Gastroesophageal sphincter (tissue), 4 donors: ENCODE results near the gene COL9A2. TPM values are rescaled to one million over a fixed set of nuclear protein-coding genes. Genes with fewer than 3 reads are reported as not detected.
"Not testable (repeated sequence)": the region's sequence is repeated elsewhere in the genome, so short reads cannot be mapped to it uniquely, and the experiment has no call there.

Source experiments
- ATAC-seq: fragments of 150-250 bp; one replicate; pipeline ENCODE4 v1.9.1; 2016; ENCODE audit warnings: mild to moderate bottlenecking, moderate library complexity
- H3K27ac ChIP-seq, 4 donors: fragments of 200-600 bp; sonication (generic) in 3 of 4; 1 replicate in 3 of 4; 2 replicates in 1 of 4; pipeline ENCODE4 v1.5.1; 2016 to 2019
- H3K27me3 ChIP-seq: fragments of 200-600 bp; sonication (generic); one replicate; pipeline ENCODE4 v1.5.1; 2019
- H3K36me3 ChIP-seq, 2 donors: fragments of 200-600 bp; sonication (generic); one replicate each; pipeline ENCODE4 v1.5.1; 2019; ENCODE audit warnings: control low read depth in 1 of 2
- H3K4me1 ChIP-seq, 3 donors: fragments of 200-600 bp; sonication (generic); 1 replicate in 2 of 3; 2 replicates in 1 of 3; pipeline ENCODE4 v1.5.1; 2016 to 2019; ENCODE audit warnings: control low read depth in 2 of 3
- H3K4me3 ChIP-seq, 2 donors: fragments of 200-600 bp; sonication (generic); one replicate each; pipeline ENCODE4 v1.5.1; 2019; ENCODE audit warnings: mild to moderate bottlenecking in 1 of 2, moderate library complexity in 1 of 2
- H3K9me3 ChIP-seq, 3 donors: fragments of 200-600 bp; sonication (generic); one replicate each; pipeline ENCODE4 v1.5.1; 2017 to 2019; ENCODE audit warnings: control low read depth in 2 of 3
- CTCF ChIP-seq, 4 experiments: fragments of 200-600 bp in 2 of 4; fragments of 450-650 bp in 2 of 4; sonication (generic) in 1 of 4; IDR thresholded peaks; one replicate each; pipeline ENCODE4 v1.5.1; 2017 to 2019; ENCODE audit warnings: antibody characterized with exemption in 4 of 4, mild to moderate bottlenecking in 2 of 4, moderate library complexity in 2 of 4
- EP300 ChIP-seq: sonication (generic); formaldehyde crosslinking; IDR thresholded peaks from one replicate; pipeline ENCODE4 v1.6.1; 2017; ENCODE audit warnings: antibody characterized with exemption, mild to moderate bottlenecking
- POLR2A ChIP-seq, 2 donors: fragments of 450-650 bp; IDR thresholded peaks; one replicate each; pipeline ENCODE4 v1.6.1; 2017; ENCODE audit warnings: antibody characterized with exemption in 2 of 2, mild to moderate bottlenecking in 2 of 2, moderate library complexity in 1 of 2
- POLR2AphosphoS5 ChIP-seq: sonication (generic); formaldehyde crosslinking; IDR thresholded peaks from one replicate; pipeline ENCODE4 v1.6.1; 2017; ENCODE audit warnings: antibody characterized with exemption
- WGBS, 2 donors: methylation state at CpG; one replicate each; pipeline ENCODE4 v1.1.5; 2018; ENCODE audit warnings: low coverage in 1 of 2; 5-methylcytosine and 5-hydroxymethylcytosine counted together
- total RNA-seq, 4 donors: library from RNA; depleted of rRNA; stranded (reverse); fragments of >200 nt; gene quantifications; one replicate each; pipeline ENCODE4 v1.1.0, GENCODE V29; 2016

The COL9A2 gene
- total RNA-seq, 4 donors from 2014 or later = 1.6 to 12.0 (median 4.9) TPM

DNA sequence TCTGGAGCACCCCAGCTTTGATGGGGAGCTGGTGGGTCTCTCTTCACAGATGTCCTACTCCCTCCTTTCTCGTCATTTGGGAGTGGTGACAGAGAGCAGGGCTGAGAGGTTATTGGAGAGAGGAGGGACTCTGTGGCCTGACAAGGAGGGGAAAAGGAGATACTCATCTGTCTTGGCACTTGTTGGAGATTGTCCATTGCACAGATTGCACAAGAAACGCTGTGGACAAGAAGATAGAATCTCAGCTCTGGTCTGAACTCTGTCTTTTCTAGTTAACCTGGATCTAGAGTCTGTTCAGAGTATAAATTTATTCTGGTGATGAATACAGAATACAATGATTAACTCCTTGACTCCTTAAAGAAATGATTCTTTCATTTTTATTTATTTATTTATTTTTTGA is 34.0 kb upstream of the COL9A2 start:
- TF ChIP-seq EP300 = no peak
- TF ChIP-seq CTCF (IDR thresholded peaks at IDR 0.05) = no peak
- no peak for TF ChIP-seq POLR2A (IDR thresholded peaks at IDR 0.05)
- no peak for TF ChIP-seq POLR2AphosphoS5
- Histone ChIP-seq H3K4me3 (no peak overlapping the region), H3K27me3 (peaks cover 4% of the 10 kb centered on the region), H3K27ac (no peak overlapping the region), H3K4me1 (no peaks in the 10 kb centered on the region), H3K9me3 (no peaks in the 10 kb centered on the region), H3K36me3 (no peaks in the 10 kb centered on the region)
- WGBS, 2 donors = 75 to 90% methylated on average over 1 of the region's 2 CpGs
- ATAC-seq = no peak

DNA sequence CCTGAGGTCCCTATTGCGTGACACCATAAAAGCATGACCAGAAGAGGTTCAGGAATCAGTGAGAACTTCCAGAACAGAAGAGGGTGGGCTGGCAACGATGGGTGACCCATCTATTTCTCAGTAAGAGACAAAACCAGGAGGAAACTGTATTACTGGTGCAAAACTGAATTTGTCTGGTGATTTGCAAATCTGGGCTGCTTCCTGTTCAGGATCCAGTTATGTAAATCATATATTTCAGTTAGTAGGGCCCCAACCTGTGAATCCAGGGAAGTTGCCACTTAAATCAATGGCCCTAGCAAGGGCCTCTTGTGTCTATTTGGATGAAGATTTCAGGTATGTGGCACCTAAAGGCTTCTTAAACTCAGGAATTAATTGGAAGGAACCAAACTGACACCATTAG is 33.3 kb upstream of the COL9A2 start:
- Histone ChIP-seq H3K4me1 (no peaks in the 10 kb centered on the region), H3K9me3 (no peaks in the 10 kb centered on the region), H3K27me3 (peaks cover 4% of the 10 kb centered on the region), H3K4me3 (no peak overlapping the region), H3K36me3 (no peaks in the 10 kb centered on the region), H3K27ac (no peak overlapping the region)
- 75% methylated on average over 1 of the region's 2 CpGs; no CpG with 5 or more reads in 1 of the 2 donors for WGBS, 2 donors
- no peak for TF ChIP-seq EP300
- no peak for TF ChIP-seq CTCF (IDR thresholded peaks at IDR 0.05)
- TF ChIP-seq POLR2AphosphoS5 = no peak
- no peak for TF ChIP-seq POLR2A (IDR thresholded peaks at IDR 0.05)
- no peak for ATAC-seq

- 5 to 9% methylated on average over 4 to 5 of the region's 6 CpGs for WGBS, 2 donors
- TF ChIP-seq POLR2AphosphoS5 = no peak
- TF ChIP-seq EP300 = no peak
- TF ChIP-seq CTCF (IDR thresholded peaks at IDR 0.05) = no peak
- TF ChIP-seq POLR2A (IDR thresholded peaks at IDR 0.05) = no peak
- Histone ChIP-seq H3K36me3 (no peaks in the 10 kb centered on the region), H3K27ac (no peak overlapping the region), H3K4me3 (no peak overlapping the region), H3K27me3 (peaks cover 4% of the 10 kb centered on the region), H3K9me3 (no peaks in the 10 kb centered on the region), H3K4me1 (no peaks in the 10 kb centered on the region)
- ATAC-seq = peak; percentile 60
Observed at GRCh38 chr1:40344597-40344996, 27.5 kb upstream of the COL9A2 start.

DNA sequence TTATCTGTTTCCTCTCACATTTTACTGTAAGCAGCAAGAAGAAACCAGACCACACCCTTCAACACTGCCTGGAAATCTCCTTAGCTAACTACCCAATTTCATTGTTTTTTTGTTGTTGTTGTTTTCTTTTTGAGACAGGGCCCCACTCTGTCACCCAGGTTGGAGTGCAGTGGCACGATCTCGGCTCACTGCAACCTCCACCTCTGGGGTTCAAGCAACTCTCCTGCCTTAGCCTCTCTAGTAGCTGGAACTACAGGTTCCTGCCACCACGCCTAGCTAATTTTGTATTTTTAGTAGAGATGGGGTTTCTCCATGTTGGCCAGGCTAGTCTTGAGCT is 25.3 kb upstream of the COL9A2 start:
- 94% methylated on average over 3 of the region's 3 CpGs; no CpG with 5 or more reads in 1 of the 2 donors for WGBS, 2 donors
- not testable (repeated sequence) for H3K27me3 ChIP-seq, H3K4me3 ChIP-seq, H3K9me3 ChIP-seq, H3K27ac ChIP-seq, H3K36me3 ChIP-seq, ATAC-seq, H3K4me1 ChIP-seq

GRCh38 chr1:40341491-40342380 is 24.6 kb upstream of the COL9A2 start:
- Histone ChIP-seq H3K27ac (no peak overlapping the region), H3K9me3 (no peaks in the 10 kb centered on the region), H3K4me1 (peaks cover 0 to 6% (median 0%) of the 10 kb centered on the region in 3 donors), H3K36me3 (no peaks in the 10 kb centered on the region), H3K27me3 (peaks cover 7% of the 10 kb centered on the region), H3K4me3 (no peak overlapping the region)
- WGBS, 2 donors = 67 to 76% methylated on average over 6 of the region's 6 CpGs
- no peak for TF ChIP-seq POLR2A (IDR thresholded peaks at IDR 0.05)
- TF ChIP-seq POLR2AphosphoS5 = no peak
- TF ChIP-seq EP300 = no peak
- TF ChIP-seq CTCF (IDR thresholded peaks at IDR 0.05) = no peak
- ATAC-seq = no peak
